Esophagus muscularis mucosa (tissue), 4 donors: Measurements from ENCODE around the gene VTI1A.

ENCODE experiments used
- EP300 ChIP-seq: sonication (generic); formaldehyde crosslinking; IDR thresholded peaks from one replicate; pipeline ENCODE4 v1.6.1; 2017; ENCODE audit warnings: antibody characterized with exemption
- POLR2A ChIP-seq: fragments of 450-650 bp; IDR thresholded peaks from one replicate; pipeline ENCODE4 v1.6.1; 2017; ENCODE audit warnings: antibody characterized with exemption, moderate library complexity, mild to moderate bottlenecking, low read depth
- POLR2AphosphoS5 ChIP-seq, 2 donors: sonication (generic); formaldehyde crosslinking; IDR thresholded peaks; one replicate each; pipeline ENCODE4 v1.6.1; 2017; ENCODE audit warnings: antibody characterized with exemption in 2 of 2
- TF ChIP-seq, protein P1 (sequence below), 3 experiments: fragments of 200-600 bp in 2 of 3; fragments of 450-650 bp in 1 of 3; sonication (generic) in 2 of 3; IDR thresholded peaks; one replicate each; pipeline ENCODE4 v1.5.1; 2017 to 2019; ENCODE audit warnings: antibody characterized with exemption in 3 of 3, mild to moderate bottlenecking in 2 of 3, moderate library complexity in 1 of 3

DNA sequence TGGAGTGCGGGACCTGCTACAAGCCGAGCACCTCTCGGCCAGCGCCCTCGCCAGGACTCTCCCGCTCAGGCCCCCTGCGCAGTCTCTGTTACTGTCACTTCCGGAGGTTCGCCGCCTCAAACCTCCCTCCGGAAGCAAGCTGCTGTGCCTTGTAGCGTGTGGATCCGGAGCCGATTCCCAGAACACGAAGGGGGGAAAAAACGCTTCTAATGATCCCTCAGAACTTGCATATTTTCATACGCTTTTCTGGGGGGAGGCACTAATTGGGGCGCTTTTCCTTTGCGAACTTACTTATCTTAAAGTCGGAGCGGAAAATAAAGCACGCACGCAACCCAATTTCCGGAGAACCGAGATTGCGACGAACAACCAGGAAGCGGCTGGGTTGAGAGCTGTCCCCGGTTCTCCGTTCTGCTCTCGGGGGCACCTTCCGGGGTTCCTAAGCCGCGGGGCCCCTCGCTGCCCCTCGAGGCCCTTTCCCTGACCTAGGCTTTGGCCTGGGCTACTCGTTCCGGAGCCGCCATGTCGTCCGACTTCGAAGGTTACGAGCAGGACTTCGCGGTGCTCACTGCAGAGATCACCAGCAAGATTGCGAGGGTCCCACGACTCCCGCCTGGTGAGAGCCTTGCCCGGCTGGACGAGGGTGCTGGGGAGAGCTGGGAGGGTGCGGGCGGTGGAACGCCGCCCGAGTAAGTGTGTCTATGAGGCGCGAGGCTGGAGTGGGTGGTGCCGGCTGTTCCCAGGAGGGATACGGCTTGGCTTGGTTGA, at the start of gene VTI1A, which contains the start of gene ZDHHC6:
- TF ChIP-seq, protein P1, sequence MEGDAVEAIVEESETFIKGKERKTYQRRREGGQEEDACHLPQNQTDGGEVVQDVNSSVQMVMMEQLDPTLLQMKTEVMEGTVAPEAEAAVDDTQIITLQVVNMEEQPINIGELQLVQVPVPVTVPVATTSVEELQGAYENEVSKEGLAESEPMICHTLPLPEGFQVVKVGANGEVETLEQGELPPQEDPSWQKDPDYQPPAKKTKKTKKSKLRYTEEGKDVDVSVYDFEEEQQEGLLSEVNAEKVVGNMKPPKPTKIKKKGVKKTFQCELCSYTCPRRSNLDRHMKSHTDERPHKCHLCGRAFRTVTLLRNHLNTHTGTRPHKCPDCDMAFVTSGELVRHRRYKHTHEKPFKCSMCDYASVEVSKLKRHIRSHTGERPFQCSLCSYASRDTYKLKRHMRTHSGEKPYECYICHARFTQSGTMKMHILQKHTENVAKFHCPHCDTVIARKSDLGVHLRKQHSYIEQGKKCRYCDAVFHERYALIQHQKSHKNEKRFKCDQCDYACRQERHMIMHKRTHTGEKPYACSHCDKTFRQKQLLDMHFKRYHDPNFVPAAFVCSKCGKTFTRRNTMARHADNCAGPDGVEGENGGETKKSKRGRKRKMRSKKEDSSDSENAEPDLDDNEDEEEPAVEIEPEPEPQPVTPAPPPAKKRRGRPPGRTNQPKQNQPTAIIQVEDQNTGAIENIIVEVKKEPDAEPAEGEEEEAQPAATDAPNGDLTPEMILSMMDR (IDR thresholded peaks at IDR 0.05): peak in 2 of 3 experiments; percentile 10 to 23
- peak; percentile 61 to 87 for TF ChIP-seq POLR2AphosphoS5 (IDR thresholded peaks at IDR 0.05)
- TF ChIP-seq POLR2A: no peak
- TF ChIP-seq EP300: no peak
